Tibial nerve (tissue), 4 donors: ENCODE results near the gene CAPN11.

Experiments used
- CTCF ChIP-seq, 5 experiments: fragments of 200-600 bp in 3 of 5; fragments of 450-650 bp in 2 of 5; sonication (generic) in 3 of 5; IDR thresholded peaks; one replicate each; pipeline ENCODE4 v1.5.1; 2016 to 2019; ENCODE audit warnings: antibody characterized with exemption in 5 of 5, mild to moderate bottlenecking in 3 of 5, moderate library complexity in 2 of 5
- EP300 ChIP-seq, 2 donors: sonication (generic); formaldehyde crosslinking; IDR thresholded peaks; one replicate each; pipeline ENCODE4 v1.6.1; 2017; ENCODE audit warnings: antibody characterized with exemption in 2 of 2, mild to moderate bottlenecking in 1 of 2
- POLR2A ChIP-seq, 2 donors: fragments of 450-650 bp; IDR thresholded peaks; one replicate each; pipeline ENCODE4 v1.6.1; 2017; ENCODE audit warnings: antibody characterized with exemption in 2 of 2, mild to moderate bottlenecking in 2 of 2, moderate library complexity in 2 of 2

DNA sequence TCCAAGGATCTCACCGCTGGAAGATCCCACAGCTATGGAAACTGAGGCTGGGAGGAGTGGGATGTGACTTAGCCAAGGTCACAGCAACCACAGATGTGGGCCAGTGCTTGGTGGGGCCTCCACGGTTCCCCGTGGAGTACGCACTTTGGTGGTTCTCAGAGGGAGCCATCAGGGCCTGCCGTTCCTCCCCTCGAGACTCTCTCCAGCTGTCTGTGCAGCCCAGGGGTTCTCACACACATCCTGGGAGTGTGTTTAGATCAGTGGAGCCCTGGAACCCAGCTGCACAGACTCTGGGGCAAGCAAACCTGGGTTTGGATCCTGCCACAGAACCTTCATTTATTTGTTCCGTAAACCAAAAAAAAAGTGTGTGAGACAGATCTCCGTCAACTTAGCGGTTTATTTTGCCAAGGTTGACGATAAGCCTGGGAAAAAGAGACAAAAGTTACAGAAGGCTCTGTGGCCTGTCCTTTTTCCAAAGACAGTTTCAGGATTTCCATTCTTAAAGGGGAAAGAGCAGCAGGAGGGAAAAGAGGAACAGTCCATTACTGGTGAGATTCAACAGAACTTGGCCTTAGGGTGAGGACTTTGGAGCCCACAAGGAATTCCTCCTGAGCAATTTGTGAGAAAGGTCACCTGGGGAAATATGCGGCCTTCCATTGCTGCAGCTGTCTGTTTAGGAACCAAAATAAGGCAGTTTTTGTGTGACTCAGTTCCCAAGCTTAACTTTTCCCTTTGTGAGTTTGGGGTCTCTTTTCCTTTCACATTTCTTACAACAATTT lies 44.5 kb downstream of the CAPN11 start:
- no peak for TF ChIP-seq EP300 (IDR thresholded peaks at IDR 0.05)
- TF ChIP-seq CTCF (IDR thresholded peaks at IDR 0.05), result no peak
- no peak for TF ChIP-seq POLR2A (IDR thresholded peaks at IDR 0.05)
